Gastrocnemius medialis (tissue), 4 donors: ENCODE results near the gene FMNL3.

Experiments
- CTCF ChIP-seq, 5 experiments: fragments of 450-650 bp in 3 of 5; fragments of 200-600 bp in 2 of 5; sonication (generic) in 2 of 5; IDR thresholded peaks in 4 of 5; conservative IDR thresholded peaks in 1 of 5; 1 replicate in 4 of 5; 2 replicates in 1 of 5; pipeline ENCODE4 v1.5.1; 2016 to 2019; ENCODE audit warnings: antibody characterized with exemption in 5 of 5, mild to moderate bottlenecking in 3 of 5, moderate library complexity in 3 of 5
- POLR2A ChIP-seq, 2 donors: fragments of 450-650 bp; IDR thresholded peaks; one replicate each; pipeline ENCODE4 v1.6.1; 2017; ENCODE audit warnings: antibody characterized with exemption in 2 of 2, mild to moderate bottlenecking in 2 of 2, moderate library complexity in 2 of 2

GRCh38 chr12:49587174-49587908 lies 119.9 kb downstream of the FMNL3 start:
- no peak for TF ChIP-seq CTCF (IDR thresholded peaks at IDR 0.05 in 4 of 5, conservative IDR thresholded peaks at IDR 0.05 in 1 of 5)
- TF ChIP-seq POLR2A (IDR thresholded peaks at IDR 0.05) = no peak
